GM21360 (cell line): Measurements from ENCODE around the gene RSRC2.
A peak's percentile ranks its signal among the peaks of the same experiment; 100 is the strongest.
"Not testable (repeated sequence)": the region's sequence is repeated elsewhere in the genome, so short reads cannot be mapped to it uniquely, and the experiment has no call there.

Experiments used
- ATAC-seq: cut with Tn5 transposase; IDR thresholded peaks from one replicate; pipeline ENCODE4 v1.9.1; 2021; ENCODE audit warnings: mild to moderate bottlenecking, moderate library complexity; ENCODE audit not compliant: unreplicated experiment

The RSRC2 gene, protein sequence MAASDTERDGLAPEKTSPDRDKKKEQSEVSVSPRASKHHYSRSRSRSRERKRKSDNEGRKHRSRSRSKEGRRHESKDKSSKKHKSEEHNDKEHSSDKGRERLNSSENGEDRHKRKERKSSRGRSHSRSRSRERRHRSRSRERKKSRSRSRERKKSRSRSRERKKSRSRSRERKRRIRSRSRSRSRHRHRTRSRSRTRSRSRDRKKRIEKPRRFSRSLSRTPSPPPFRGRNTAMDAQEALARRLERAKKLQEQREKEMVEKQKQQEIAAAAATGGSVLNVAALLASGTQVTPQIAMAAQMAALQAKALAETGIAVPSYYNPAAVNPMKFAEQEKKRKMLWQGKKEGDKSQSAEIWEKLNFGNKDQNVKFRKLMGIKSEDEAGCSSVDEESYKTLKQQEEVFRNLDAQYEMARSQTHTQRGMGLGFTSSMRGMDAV

DNA sequence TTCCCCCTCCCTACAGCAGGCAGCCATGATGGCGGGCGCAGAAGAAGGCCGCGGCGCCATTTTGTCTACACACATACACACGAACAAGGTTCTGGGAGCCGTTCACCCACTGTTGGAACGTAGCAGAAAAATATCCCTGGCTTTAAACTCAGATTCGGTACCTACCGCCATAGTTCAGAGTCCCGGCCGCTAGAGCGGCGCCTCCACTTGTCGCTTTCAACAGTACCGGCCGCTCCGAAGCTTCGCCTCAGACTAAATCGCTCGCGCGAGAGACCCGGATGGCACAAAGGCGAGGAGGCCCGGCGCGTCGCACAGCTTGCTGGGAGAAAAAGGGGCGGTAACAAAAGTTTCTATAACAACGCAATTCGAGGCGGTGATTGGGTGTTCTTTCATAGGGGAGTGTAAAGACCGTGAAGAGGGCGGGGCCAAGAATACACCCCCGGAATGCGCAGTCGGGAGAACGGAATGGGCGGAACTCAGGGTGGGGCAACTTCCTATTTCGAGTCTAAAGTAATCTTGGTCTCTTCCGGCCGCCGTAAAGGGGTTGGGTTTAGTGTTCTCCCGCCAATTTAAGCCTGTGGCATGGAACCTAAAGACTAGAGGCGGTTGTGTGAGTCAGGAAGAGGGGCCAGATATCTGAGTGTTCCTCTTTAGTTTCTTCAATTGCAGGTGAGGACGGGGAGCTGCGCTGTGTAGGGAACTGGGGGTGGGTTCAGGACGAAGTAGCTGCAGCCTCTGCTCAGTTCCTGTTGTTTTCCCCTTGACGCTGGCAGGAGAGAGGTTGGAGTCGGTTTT is at the start of gene RSRC2, which contains the start of gene KNTC1:
Gene RSRC2 (minus strand): TSS at position 254 of the 795 bp plus-strand sequence. CDS start 83 bp downstream, at position 171.
Gene KNTC1 (plus strand): TSS at position 567 of the 795 bp plus-strand sequence. CDS start 2,815 bp downstream, outside the sequence.
- ATAC-seq, result peak; percentile 89

GRCh38 chr12:122571821-122572220 is 45.1 kb upstream of the RSRC2 start:
- no peak for ATAC-seq

DNA sequence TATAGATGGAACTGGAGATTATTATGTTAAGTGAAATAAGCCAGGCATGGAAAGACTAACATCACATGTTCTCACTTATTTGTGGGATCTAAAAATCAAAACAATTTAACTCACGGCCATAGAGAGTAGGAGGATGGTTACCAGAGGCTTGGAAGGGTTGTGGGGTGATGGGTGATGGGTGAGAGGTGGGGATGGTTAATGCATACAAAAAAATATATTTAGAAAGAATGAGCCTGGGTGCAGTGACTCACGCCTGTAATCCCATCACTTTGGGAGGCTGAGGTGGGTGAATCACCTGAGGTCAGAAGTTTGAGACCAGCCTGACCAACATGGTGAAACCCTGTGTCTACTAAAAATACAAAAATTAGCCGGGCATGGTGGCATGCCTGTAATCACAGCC is 43.3 kb upstream of the RSRC2 start:
- ATAC-seq, result not testable (repeated sequence)

DNA sequence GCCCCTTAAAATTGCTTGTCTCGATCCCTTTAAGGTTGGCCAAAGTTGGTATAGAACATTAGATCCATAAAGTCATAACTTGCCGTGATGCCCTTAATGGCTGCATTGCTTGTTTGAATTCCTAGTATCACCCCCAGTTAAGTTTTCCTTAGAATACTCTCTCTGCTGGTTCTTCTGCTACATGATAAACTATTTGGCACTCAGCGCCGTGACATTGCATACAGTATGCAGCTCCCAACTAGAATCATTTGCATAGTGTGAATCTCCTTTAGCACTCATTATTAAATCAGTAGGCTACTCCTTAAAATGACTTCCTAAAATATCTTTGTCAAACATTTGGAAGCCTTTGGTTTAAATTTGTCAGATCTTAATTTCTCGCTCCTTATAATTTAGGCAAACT is 42.6 kb upstream of the RSRC2 start:
- ATAC-seq, result no peak

DNA sequence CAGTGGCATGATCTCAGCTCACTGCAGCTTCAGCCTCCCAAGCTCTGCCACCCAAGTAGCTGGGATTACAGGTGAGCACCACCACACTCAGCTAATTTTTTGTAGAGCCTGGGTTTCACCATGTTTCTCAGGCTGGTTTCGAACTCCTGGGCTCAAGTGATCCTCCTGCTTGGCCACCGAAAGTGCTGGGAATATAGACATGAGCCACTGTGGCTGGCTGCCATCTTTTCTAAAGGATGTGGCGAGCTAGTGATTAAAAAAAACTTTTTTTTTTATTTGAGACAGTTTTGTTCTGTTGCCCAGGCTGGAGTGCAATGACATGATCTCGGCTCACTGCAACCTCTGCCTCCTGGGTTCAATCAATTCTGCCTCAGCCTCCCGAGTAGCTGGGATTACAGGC is 40.1 kb upstream of the RSRC2 start:
- not testable (repeated sequence) for ATAC-seq

DNA sequence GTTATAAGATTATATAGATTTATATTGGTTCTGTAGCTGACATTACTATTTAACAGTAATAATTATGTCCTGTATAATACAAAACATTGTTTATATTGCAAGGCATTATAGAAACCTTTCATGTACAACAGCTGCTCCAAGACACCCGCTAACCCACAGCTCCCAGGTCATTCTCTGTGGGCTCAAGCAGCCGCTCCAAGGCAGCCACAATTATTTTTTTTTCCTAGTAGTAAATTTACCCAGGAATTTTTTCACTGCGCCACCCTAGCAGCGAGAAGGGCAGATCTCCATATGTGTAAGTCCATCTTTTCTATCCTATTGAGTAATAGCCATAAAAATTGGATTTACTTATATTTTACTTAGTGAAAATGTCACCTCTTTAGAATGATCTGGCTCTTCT is 36.6 kb upstream of the RSRC2 start:
- ATAC-seq, result no peak

DNA sequence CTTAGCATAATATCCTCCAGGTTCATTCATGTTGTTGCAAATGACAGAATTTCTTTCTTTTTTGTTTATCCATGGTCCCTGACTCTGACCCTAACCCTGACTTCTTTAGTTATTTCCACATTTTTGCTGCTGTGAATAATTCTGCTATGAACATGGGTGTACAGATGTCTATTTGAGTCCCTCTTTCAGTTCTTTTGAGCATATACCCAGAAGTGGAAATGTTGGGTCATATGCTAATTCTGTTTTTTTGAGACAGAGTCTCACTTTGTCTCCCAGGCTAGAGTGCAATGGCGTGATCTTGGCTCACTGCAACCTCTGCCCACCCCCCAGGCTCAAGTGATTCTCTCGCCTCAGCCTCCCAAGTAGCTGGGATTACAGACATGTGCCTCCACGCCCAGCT is 33.4 kb upstream of the RSRC2 start:
- no peak for ATAC-seq

- ATAC-seq, result no peak
Observed at GRCh38 chr12:122558745-122559641, 32.3 kb upstream of the RSRC2 start.

GRCh38 chr12:122547330-122547729 is 20.6 kb upstream of the RSRC2 start:
- ATAC-seq, result no peak

DNA sequence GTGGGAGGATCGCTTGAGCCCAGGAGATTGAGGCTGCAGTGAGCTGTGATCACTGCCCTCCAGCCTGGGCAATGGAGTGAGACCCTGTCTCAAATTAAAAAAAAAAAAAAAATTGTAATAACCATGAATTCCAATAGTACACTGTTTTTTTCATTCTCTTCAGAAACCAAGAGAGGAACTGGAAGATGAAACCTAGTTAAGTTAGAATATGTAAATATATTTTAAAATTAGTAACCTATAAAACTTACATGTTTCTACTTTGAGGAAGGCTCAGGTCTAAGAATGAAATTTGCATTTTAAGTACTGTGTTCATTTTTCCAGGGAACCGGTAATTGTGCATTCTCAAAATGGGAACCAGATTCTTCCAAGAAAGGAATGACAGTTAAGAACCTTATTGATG is 19.1 kb upstream of the RSRC2 start:
- no peak for ATAC-seq

DNA sequence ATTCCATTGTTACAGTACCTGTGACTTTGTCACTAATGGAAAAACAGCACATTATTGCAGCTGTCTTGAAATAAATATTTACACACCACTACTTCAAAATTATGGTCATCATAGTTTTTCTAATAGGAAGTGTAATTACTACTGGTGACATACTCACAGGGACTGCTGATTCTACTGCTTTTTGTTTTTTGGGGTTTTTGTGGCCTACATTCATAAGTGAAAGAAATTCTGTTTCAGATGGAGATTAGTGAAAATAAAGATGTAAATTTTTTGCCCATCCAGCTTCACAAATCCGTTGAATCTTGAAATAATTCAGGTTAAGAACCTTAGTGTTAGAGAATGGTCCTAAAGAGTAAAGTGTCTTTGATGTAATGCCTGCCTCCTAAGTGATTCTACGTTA is 17.8 kb upstream of the RSRC2 start:
- no peak for ATAC-seq

GRCh38 chr12:122538496-122538895 is 11.8 kb upstream of the RSRC2 start:
- ATAC-seq, result no peak

DNA sequence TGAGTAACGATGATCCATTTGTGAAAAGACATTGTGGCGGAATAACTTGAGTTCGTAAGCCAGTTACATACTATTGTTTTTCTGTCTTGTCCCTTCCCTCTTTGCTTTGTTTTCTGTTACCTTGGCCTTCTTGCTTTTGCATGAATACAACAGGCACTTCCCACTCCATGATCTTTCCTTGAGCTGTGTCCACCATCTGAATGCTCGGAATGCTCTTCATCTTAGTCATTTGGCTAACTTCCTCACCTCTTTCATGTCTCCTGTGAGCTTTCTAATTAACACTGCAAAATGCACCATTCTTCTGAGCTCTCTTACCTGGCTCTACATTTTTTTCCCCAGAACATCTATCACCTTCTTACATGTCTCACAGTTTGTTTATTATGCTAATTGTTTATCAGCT is 10.3 kb upstream of the RSRC2 start:
- ATAC-seq, result no peak

GRCh38 chr12:122533856-122534255 is 7.1 kb upstream of the RSRC2 start:
- ATAC-seq, result no peak

DNA sequence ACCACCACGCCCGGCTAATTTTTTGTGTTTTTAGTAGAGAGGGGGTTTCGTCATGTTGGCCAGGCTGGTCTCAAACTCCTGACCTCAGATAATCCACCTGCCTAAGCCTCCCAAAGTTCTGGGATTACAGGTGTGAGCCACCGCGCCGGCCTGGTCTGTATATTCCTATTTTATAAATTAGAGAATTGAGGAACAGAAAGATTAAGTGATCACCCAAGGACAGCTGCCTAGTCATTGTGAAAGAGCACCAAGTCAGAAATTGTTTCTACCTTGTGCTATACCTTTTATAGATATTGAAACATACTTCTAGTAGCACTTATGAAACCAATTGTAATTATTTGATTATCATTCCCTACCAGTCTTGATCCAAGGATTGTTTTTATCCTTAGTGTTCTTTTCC is 2.3 kb upstream of the RSRC2 start:
- no peak for ATAC-seq

- ATAC-seq, result no peak
Observed at GRCh38 chr12:122528582-122528981, 1.8 kb upstream of the RSRC2 start.

- ATAC-seq, result no peak
Observed at GRCh38 chr12:122527478-122527944, 775 bp upstream of the RSRC2 start.

DNA sequence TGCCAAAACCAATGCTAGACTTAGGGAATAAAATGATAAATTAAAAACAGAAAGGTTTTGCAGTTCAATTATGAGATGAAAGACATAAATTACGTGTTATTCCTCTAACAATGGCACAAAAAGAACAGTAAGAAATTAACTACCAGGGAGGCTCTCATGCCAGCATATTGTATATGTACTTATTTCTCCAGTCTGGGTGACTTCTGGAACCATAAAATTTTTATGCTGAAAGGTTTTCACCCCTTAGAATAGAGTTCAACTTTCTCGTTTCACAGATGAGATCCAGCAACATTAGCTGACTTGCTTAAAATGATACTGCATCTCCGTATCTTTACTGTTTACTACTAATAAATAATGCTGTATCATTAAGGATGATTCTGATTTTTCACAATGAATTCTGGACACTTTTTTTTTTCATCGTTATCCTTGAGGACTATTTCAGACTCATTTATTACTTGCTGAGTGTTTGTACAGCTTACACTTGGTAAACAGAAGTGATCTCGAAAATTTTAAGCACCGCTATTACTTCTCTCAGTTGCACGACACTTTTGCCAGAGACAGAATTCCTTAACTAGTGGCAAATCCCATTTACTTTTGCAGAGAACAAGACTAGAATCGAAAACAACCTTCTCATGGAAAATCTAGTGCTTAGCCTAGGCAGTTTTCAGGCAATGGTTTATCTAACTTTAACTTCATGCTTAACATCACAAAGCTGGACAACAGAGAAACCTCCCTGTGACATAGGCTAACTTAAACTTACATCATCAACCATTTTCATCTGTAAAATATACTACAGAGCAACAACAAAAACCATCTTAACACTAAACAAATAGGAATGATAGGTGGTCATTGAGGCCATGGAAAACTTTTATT is 2.7 kb downstream of the RSRC2 start:
- no peak for ATAC-seq

GRCh38 chr12:122523280-122523679 is 3.5 kb downstream of the RSRC2 start:
- ATAC-seq, result no peak

GRCh38 chr12:122520676-122521075 is 6.1 kb downstream of the RSRC2 start:
- no peak for ATAC-seq
